NCI-H345 (cell line): ENCODE results near the gene GFI1.
A peak's percentile ranks its signal among the peaks of the same experiment; 100 is the strongest.
"Not testable (repeated sequence)": the region's sequence is repeated elsewhere in the genome, so short reads cannot be mapped to it uniquely, and the experiment has no call there.

Experiments
- DNase-seq: peaks from one replicate; lab custom pipeline; 2025; lab: John Stamatoyannopoulos, UW

The GFI1 gene

GRCh38 chr1:92465256-92465647 is 21.5 kb downstream of the GFI1 start:
- DNase-seq, result no peak

DNA sequence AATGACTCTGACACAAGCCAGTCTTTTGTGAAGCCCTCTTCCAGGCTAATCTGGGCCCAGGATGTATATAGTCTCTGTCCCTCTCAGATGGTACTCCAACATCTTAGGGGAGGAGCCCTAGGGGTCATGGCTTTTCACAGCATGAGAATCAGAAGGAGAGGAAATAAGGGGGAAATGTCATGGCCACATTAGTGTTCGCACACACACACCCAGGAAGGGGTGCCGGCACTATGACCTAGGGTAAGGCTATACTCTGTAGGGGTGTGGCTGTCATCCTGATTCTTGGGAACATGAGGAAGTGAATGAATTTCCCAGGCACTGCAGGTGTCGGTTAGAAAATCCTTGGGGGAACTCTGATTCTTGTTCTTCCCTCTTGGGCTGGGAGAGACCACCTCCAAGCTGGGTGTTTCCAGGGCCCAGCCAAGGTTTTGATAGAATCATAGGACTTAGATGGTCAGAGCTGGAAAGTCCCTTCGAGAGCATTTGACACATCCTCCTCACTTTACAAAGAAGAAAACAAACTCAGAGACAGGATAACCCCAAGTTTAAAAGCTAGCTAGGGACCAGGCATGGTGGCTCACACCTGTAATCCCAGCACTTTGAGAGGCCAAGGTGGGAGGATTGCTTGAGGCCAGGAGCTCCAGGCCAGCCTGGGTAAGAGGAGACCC is 22.0 kb downstream of the GFI1 start:
- no peak for DNase-seq

GRCh38 chr1:92461364-92462097 is 25.2 kb downstream of the GFI1 start:
- DNase-seq, result no peak

DNA sequence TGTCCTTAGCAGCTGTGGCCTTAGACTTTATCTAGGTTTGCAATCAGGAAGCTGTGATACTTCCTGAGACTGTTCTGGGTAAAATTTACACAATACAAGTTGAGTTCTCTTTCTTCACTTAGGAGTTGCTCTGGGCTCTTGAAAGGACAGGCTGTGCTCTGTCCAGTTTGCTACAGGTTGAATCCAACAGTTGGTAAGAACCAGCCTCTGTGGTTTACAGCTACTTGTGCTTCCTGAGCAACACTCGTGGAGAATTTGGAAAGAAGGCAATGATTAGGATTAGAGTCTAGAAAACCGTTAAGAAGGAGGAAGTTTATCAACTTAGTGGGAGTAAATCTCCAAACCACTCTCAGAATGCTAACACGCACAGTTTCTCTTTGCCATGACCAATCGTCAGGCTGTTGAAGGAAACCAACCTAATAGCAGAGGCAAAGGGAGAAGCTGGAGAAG is 26.8 kb downstream of the GFI1 start:
- DNase-seq, result no peak

GRCh38 chr1:92458146-92458545 is 28.6 kb downstream of the GFI1 start:
- no peak for DNase-seq

DNA sequence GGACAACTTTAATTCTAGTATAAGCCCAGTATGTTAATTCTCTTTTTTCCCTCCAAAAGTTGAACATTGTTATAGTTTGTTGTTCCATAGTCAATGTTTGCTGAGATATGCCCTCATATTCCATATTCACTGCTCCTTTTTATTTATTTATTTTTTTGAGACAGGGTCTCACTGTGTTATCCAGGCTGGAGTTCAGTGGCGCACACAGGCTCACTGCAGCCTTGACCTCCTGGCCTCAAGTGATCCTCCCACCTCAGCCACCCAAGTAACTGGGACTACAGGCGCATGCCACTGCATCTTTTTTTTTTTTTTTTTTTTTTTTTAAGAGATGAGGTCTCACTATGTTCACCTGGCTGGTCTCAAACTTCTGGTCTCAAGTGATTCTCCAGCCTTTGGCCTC is 38.7 kb downstream of the GFI1 start:
- no peak for DNase-seq

GRCh38 chr1:92447033-92447681 is 39.6 kb downstream of the GFI1 start:
- no peak for DNase-seq

DNA sequence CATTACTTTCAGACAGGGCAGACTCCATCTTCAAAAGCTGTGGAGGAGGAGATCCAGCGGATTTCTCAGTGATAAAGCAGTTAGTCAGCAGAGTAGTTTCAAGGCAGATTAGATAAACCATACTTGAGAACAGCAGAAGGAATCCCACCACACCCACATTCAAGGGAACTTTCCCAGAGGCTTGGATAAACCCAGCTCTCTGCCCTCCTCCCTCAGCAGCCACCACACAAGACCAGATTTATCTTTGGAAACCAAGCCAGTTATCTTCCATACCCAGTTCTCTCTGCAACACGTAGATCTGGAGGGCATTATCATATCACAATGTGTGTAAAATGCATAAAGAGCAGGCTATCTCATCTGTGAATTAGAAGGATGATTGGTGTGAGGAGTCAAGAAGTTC is 40.2 kb downstream of the GFI1 start:
- no peak for DNase-seq

- DNase-seq, result no peak
Measured at GRCh38 chr1:92445865-92446264, 40.9 kb downstream of the GFI1 start.

GRCh38 chr1:92444351-92444750 is 42.4 kb downstream of the GFI1 start:
- DNase-seq, result no peak

DNA sequence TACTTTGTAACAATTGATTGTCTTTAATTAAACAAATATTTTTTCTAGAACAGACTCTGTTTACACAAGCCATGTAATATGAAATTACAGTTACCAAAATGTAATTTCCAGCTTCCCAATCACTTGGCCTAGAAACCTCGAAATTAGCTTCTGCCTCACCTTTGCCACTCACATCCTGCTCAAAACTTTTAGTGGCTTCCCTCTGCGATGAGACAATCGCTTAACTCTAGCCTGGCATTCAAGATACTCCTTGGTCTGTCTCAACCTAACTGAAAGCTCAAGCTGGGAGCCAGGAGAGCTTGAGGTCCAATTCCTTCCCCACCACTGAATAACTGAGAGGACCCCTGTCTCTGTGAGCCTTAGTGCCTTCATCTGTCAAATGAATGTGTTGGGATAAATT is 42.8 kb downstream of the GFI1 start:
- no peak for DNase-seq

GRCh38 chr1:92442351-92442750 is 44.4 kb downstream of the GFI1 start:
- DNase-seq, result peak; percentile 49

DNA sequence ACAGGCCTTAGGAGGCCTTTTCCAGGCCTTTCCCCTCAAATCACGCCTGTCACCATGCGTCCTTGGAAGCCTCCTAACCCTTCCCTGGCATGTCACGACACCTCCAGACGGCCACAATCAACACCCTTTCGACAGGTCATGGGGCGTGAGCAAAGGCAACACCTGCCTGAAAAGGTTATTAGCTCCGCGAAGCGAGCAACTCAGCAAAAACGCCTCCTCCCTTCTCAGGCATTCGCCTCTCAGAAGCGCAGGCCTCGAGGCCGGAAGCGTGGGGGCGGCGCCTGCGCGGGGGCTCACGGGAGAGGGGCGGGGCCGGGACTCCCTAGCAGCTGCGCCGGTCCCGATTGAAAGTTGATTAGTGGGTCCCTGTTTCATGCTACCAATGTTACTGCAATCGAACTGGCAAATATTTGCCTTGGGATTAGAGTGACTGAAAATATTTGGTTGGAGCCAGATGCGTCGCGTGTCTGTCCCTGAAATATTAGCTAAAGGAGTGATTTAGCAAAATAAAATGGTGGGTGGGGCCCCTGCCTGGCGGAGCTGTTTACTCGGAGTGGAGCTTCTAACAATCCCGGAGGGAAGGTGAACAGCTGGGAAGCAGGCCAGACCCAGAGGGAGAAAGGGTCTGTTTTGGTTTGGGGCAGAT is 44.9 kb downstream of the GFI1 start:
- DNase-seq, result peak; percentile 85

DNA sequence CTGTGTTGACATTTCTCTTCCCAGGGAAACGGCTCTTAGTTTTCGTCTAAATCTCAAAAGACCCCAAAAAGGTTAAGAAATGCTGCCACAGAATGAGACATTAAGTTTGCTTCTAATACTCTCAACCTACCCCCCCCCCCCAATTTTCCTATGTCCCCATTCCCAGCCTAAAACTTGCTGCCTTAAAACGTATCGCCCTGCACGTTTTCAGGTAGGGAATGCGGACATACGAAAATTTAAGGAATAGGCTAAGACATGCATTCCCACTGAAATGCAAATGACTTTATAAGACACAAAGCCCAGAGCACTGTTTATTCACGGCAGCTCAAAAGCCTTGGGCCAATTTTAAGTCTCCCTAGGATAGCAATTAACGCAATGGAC is 45.4 kb downstream of the GFI1 start:
- no peak for DNase-seq

DNA sequence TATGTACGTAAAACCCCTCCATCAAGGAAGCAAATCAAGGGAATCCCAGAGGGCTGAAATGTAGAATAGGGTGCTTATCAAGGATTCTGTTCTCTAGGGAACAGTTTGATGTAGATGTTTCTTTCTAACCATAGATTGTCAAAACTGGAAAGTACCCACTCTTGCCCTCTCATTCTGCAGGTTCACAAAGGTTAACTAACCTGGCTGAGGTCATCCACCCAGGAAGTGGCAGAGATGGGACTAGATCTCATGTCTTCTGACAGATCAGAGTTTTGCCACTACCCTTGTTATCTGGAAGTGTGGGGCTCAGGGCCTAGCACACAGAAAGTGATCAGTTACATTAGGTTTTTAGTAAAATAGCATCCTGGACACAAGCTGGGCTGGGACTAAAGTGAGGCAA is 47.4 kb downstream of the GFI1 start:
- no peak for DNase-seq

DNA sequence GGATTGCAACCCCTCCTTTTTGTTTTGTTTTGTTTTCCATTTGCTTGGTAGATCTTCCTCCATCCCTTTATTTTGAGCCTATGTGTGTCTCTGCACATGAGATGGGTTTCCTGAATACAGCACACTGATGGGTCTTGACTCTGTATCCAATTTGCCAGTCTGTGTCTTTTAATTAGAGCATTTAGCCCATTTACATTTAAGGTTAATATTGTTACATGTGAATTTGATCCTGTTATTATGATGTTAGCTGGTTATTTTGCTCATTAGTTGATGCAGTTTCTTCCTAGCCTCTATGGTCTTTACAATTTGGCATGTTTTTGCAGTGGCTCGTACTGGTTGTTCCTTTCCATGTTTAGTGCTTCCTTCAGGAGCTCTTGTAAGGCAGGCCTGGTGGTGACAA is 52.2 kb downstream of the GFI1 start:
- not testable (repeated sequence) for DNase-seq

DNA sequence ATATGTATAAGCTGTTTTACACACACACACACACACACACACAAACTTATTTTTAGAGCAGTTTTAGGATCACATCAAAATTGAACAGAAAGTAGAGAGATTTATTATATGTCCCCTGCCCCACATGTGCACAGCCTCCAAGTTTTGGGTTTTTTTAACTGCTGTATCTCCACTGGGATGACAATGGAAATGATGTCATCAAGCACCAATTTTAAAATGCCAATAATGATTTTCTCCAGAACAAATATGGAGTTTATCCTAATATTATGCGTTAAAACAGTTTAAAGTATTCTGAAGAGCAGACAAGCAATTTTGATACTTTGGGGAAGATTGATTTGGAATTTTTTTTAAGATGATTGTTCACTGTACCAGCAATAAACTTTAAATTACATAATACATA is 56.7 kb downstream of the GFI1 start:
- no peak for DNase-seq

DNA sequence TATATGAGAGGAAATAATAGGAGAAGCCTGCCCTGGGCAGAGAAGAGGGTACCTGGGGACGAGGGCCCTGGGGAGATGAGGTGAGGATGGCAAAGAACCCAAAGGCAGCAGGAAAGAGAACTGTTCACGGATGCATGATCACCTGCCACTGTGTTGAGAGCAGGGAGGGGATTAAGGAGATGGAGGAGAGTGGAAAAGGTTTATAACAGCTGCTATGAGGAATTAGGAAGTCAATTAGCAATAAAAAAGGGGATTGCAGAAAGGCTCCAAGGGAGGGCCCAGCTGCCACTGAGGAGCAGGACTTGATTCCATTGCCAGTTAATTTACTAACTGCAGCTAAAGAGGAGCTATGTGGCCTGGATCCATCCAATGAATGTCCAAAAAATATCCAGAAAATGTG is 61.1 kb downstream of the GFI1 start:
- DNase-seq, result no peak
